HepG2 (cell line): ENCODE data around the gene SH3BP5. TPM values are rescaled to one million over a fixed set of nuclear protein-coding genes. Genes with fewer than 3 reads are reported as not detected.

Experiments used
- ATAC-seq: fragments of 200-7000 bp; cut with Tn5 transposase; 3 replicates; pipeline ENCODE4 v1.9.1; 2020; ENCODE audit warnings: mild to moderate bottlenecking, moderate library complexity
- BruUV-seq: library from RNA; stranded (reverse); fragments of 400-500 nt; replicated peaks from 2 replicates; lab custom pipeline; 2021; lab: Mats Ljungman, UMichigan
- CTCF ChIA-PET: fragments of 300-600 bp; formaldehyde crosslinking; extraction: SDS; loops from one replicate; lab custom pipeline; 2021; ENCODE audit warnings: low total read pairs, inconsistent platforms, low intra/inter-chr PET ratio; lab: Yijun Ruan, JAX
- POLR2A ChIA-PET: fragments of 350-600 bp; sonication (Branson Sonifier 250); formaldehyde crosslinking; loops from one replicate; lab custom pipeline; 2020; ENCODE audit warnings: antibody characterized with exemption, inconsistent platforms; lab: Yijun Ruan, JAX
- DNase-seq: peaks from one replicate; pipeline ENCODE4 v3.0.0-alpha.2; 2015; ENCODE audit warnings: low spot score
- FAIRE-seq: peaks from 3 replicates; lab custom pipeline; 2011; peaks lifted over from hg19 to GRCh38; lab: Jason Lieb, UNC
- H2AFZ ChIP-seq: one replicate; pipeline ENCODE4 v1.6.1; 2011; ENCODE audit warnings: low read length, inconsistent platforms
- H3K27ac ChIP-seq: fragments of 300-600 bp; 3 replicates; pipeline ENCODE4 v1.8.0; 2011; ENCODE audit warnings: mixed run types, mild to moderate bottlenecking, mixed read lengths, low read length, inconsistent platforms; ENCODE audit not compliant: insufficient read depth; ENCODE audit errors: extremely low read length
- H3K27me3 ChIP-seq, 2 experiments: fragments of 200-600 bp in 1 of 2; 2 replicates in 1 of 2; 3 replicates in 1 of 2; pipeline versions ENCODE4 v1.6.0 to v1.8.0; 2011; ENCODE audit warnings: low read length in 2 of 2, mild to moderate bottlenecking in 2 of 2, moderate library complexity in 2 of 2, inconsistent platforms in 1 of 2; ENCODE audit not compliant: insufficient read depth in 2 of 2, control insufficient read depth in 1 of 2
- H3K36me3 ChIP-seq, 2 experiments: fragments of 200-600 bp in 1 of 2; replicated peaks in 1 of 2; 2 replicates in 1 of 2; 3 replicates in 1 of 2; pipeline versions ENCODE4 v1.5.1 to v1.8.0; 2011; ENCODE audit warnings: low read length in 2 of 2, inconsistent platforms in 1 of 2; ENCODE audit not compliant: insufficient read depth in 2 of 2, control insufficient read depth in 1 of 2
- H3K4me1 ChIP-seq: 2 replicates; pipeline ENCODE4 v1.5.1; 2012; ENCODE audit warnings: low read length, inconsistent platforms; ENCODE audit not compliant: insufficient read depth
- H3K4me2 ChIP-seq: 2 replicates; pipeline ENCODE4 v1.6.0; 2011; ENCODE audit warnings: low read depth, low read length, inconsistent platforms
- H3K4me3 ChIP-seq, 3 experiments: fragments of 200-600 bp in 1 of 3; sonication (generic), shearing (Covaris generic) in 1 of 3; replicated peaks in 1 of 3; 2 replicates each; pipeline ENCODE4 v1.5.1; 2011 to 2016; ENCODE audit warnings: low read length in 3 of 3, inconsistent platforms in 2 of 3, low read depth in 2 of 3, mild to moderate bottlenecking in 2 of 3, control low read depth in 1 of 3, mixed read lengths in 1 of 3; ENCODE audit not compliant: insufficient read depth in 1 of 3
- H3K79me2 ChIP-seq: one replicate; pipeline ENCODE4 v1.6.1; 2011; ENCODE audit warnings: low read length, inconsistent platforms; ENCODE audit not compliant: insufficient read depth
- H3K9ac ChIP-seq: 2 replicates; pipeline ENCODE4 v1.6.0; 2011; ENCODE audit warnings: mild to moderate bottlenecking, low read depth, low read length, inconsistent platforms; ENCODE audit not compliant: insufficient read depth
- H3K9me3 ChIP-seq: 2 replicates; pipeline ENCODE4 v1.5.1; 2012; ENCODE audit warnings: mild to moderate bottlenecking, low read length
- H4K20me1 ChIP-seq: 2 replicates; pipeline ENCODE4 v1.6.0; 2011; ENCODE audit warnings: inconsistent platforms, mild to moderate bottlenecking, low read length, moderate library complexity; ENCODE audit not compliant: insufficient read depth
- CAMTA2 ChIP-seq: sonication (generic); formaldehyde crosslinking; IDR thresholded peaks from 2 replicates; pipeline ENCODE4 v1.4.0; 2020; ENCODE audit warnings: mild to moderate bottlenecking, missing genetic modification reagents, borderline replicate concordance
- CBX5 ChIP-seq: sonication (generic); formaldehyde crosslinking; IDR thresholded peaks from 2 replicates; pipeline ENCODE4 v1.4.0; 2020; ENCODE audit warnings: missing genetic modification reagents, borderline replicate concordance
- FOXK2 ChIP-seq: fragments of 450-650 bp; IDR thresholded peaks from 2 replicates; pipeline ENCODE4 v1.6.1; 2016
- HOXA9 ChIP-seq: sonication (generic); formaldehyde crosslinking; IDR thresholded peaks from 2 replicates; pipeline ENCODE4 v1.8.1; 2022; ENCODE audit warnings: missing genetic modification reagents, mild to moderate bottlenecking, moderate library complexity, borderline replicate concordance
- MAFK ChIP-seq, 2 experiments: IDR thresholded peaks in 1 of 2; conservative IDR thresholded peaks in 1 of 2; 2 replicates each; pipeline ENCODE4 v1.6.1; 2011; ENCODE audit warnings: improper control_type of control experiment in 2 of 2, low read length in 2 of 2
- MLLT10 ChIP-seq: sonication (generic); formaldehyde crosslinking; IDR thresholded peaks from 2 replicates; pipeline ENCODE4 v1.4.0; 2020; ENCODE audit warnings: missing genetic modification reagents
- ONECUT2 ChIP-seq: sonication (generic); formaldehyde crosslinking; IDR thresholded peaks from 2 replicates; pipeline ENCODE4 v1.4.0; 2020; ENCODE audit warnings: missing genetic modification reagents
- PCBP2 ChIP-seq: fragments of 200-400 bp; formaldehyde crosslinking; optimal IDR thresholded peaks from 2 replicates; pipeline ENCODE3; 2018; ENCODE audit warnings: low read length, low read depth; ENCODE audit not compliant: poor library complexity, severe bottlenecking
- ZBTB42 ChIP-seq: sonication (generic); formaldehyde crosslinking; IDR thresholded peaks from 2 replicates; pipeline ENCODE4 v1.5.0; 2020; ENCODE audit warnings: mild to moderate bottlenecking, missing genetic modification reagents
- ZNF138 ChIP-seq: sonication (generic); formaldehyde crosslinking; IDR thresholded peaks from 2 replicates; pipeline ENCODE4 v1.5.0; 2020; ENCODE audit warnings: mild to moderate bottlenecking, low read depth, missing genetic modification reagents
- ZNF547 ChIP-seq: sonication (generic); formaldehyde crosslinking; IDR thresholded peaks from 2 replicates; pipeline ENCODE4 v1.5.1; 2020; ENCODE audit warnings: mild to moderate bottlenecking, missing genetic modification reagents
- ZNF615 ChIP-seq: sonication (generic); formaldehyde crosslinking; IDR thresholded peaks from 2 replicates; pipeline ENCODE4 v1.5.0; 2020; ENCODE audit warnings: mild to moderate bottlenecking, missing genetic modification reagents, borderline replicate concordance
- ZNF790 ChIP-seq: sonication (generic); formaldehyde crosslinking; IDR thresholded peaks from 2 replicates; pipeline ENCODE4 v1.8.0; 2022; ENCODE audit warnings: missing genetic modification reagents, mild to moderate bottlenecking, borderline replicate concordance
- WGBS: methylation state at CpG from one replicate; pipeline ENCODE4 v1.1.6; 2017; ENCODE audit warnings: low lambda C conversion rate; 5-methylcytosine and 5-hydroxymethylcytosine counted together
- in situ Hi-C: cut with HindIII; loops from 2 replicates; pipeline ENCODE4 v1.10.0; 2017; ENCODE audit warnings: low pct_unique_long_range_greater_than_20kb; ENCODE audit not compliant: extremely low pct_ligation_motif_present
- intact Hi-C: fragments of 100-400 bp; cut with micrococcal nuclease; formaldehyde crosslinking; loops from one replicate; pipeline ENCODE4 v1.10.0; 2022; ENCODE audit not compliant: unreplicated experiment
- polyA plus RNA-seq, 8 experiments: library from polyadenylated mRNA; depleted of rRNA in 3 of 8; stranded (reverse) in 7 of 8; unstranded in 1 of 8; fragments of >200 nt; fragmentation: Illumina TruSeq in 4 of 8; extraction: Trizol in 4 of 8; gene quantifications; 2 replicates each; pipeline versions ENCODE4 v1.2.1 to v1.2.3, GENCODE V29; 2011 to 2016; ENCODE audit warnings: low read depth in 4 of 8, missing spikeins in 1 of 8, mixed read lengths in 1 of 8; ENCODE audit not compliant: insufficient read depth in 1 of 8
- total RNA-seq, 5 experiments: library from RNA; depleted of rRNA; stranded (reverse); fragments of >200 nt; fragmentation: Illumina TruSeq; extraction: Trizol; gene quantifications; 2 replicates each; pipeline ENCODE4 v1.2.3, GENCODE V29; 2016; ENCODE audit warnings: low read depth in 1 of 5
- TF ChIP-seq, protein P1 (sequence below): sonication (generic); formaldehyde crosslinking; conservative IDR thresholded peaks from 2 replicates; pipeline ENCODE4 v1.4.0; 2020; ENCODE audit warnings: missing genetic modification reagents
- TF ChIP-seq, protein P2 (sequence below): sonication (generic); formaldehyde crosslinking; IDR thresholded peaks from 2 replicates; pipeline ENCODE4 v1.5.0; 2020; ENCODE audit warnings: missing genetic modification reagents, mild to moderate bottlenecking, borderline replicate concordance
- TF ChIP-seq, protein P3 (sequence below): IDR thresholded peaks from 2 replicates; pipeline ENCODE4 v1.6.1; 2012; ENCODE audit warnings: low read length, improper control_type of control experiment
- TF ChIP-seq, protein P4 (sequence below): sonication (generic); formaldehyde crosslinking; IDR thresholded peaks from 2 replicates; pipeline ENCODE4 v1.5.0; 2020; ENCODE audit warnings: mild to moderate bottlenecking, missing genetic modification reagents, borderline replicate concordance

The SH3BP5 gene
- total and polyA plus RNA-seq, 2 of the 13 experiments (the other 11 are each of a cell fraction or from before 2014, with no cell fraction given) = 0.09 to 0.16 TPM

DNA sequence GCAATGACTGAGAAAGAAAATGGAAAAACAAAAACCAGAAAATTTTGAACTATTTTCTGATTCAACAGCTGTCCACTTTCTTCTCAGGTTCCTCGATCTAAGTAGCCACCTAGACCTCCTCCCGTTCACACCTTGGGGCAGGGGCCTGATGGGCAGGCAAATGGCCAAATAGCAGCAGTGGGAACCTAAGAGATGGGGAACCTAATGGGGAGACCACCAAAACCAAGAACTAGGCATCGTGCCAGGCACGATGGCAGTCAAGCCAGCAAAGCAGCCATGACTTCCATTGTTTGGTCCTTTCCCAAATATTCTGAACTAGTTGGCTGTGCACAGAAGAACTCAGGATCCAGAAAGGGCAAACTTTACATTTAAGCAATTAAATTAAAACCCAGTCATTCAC, 69.3 kb downstream of the SH3BP5 start:
- in situ Hi-C loops = no loop called here
- no TSS peak for BruUV-seq
- H3K36me3 ChIP-seq = no peaks in the 10 kb centered on the region
- WGBS = 97% methylated on average over 4 of the region's 4 CpGs
- no peaks in the 10 kb centered on the region for H3K4me1 ChIP-seq
- no peak overlapping the region for H3K4me2 ChIP-seq
- H3K4me3 ChIP-seq = no peak overlapping the region
- intact Hi-C loops = no loop called here
- ChIA-PET CTCF (no interaction called here), POLR2A (no interaction called here)
- no peak for ATAC-seq
- TF ChIP-seq, protein P1, sequence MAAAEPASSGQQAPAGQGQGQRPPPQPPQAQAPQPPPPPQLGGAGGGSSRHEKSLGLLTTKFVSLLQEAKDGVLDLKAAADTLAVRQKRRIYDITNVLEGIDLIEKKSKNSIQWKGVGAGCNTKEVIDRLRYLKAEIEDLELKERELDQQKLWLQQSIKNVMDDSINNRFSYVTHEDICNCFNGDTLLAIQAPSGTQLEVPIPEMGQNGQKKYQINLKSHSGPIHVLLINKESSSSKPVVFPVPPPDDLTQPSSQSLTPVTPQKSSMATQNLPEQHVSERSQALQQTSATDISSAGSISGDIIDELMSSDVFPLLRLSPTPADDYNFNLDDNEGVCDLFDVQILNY = no peak
- TF ChIP-seq PCBP2 = no peak
- no peak for TF ChIP-seq ONECUT2 (CRISPR knock-in tag)
- TF ChIP-seq ZBTB42 (CRISPR knock-in tag) = no peak
- TF ChIP-seq ZNF547 (CRISPR knock-in tag) = no peak
- no peak for TF ChIP-seq HOXA9 (CRISPR knock-in tag)
- no peak for TF ChIP-seq CAMTA2 (CRISPR knock-in tag)
- no peak for TF ChIP-seq ZNF790 (CRISPR knock-in tag)
- TF ChIP-seq MLLT10 = no peak
- TF ChIP-seq, protein P2, sequence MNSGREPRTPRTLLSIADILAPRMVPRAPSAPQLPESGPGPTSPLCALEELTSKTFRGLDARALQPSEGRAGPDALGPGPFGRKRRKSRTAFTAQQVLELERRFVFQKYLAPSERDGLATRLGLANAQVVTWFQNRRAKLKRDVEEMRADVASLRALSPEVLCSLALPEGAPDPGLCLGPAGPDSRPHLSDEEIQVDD = no peak
- no peak for TF ChIP-seq MAFK (conservative IDR thresholded peaks at IDR 0.05 in 1 of 2, IDR thresholded peaks at IDR 0.05 in 1 of 2; ENCODE audit: low read length in 2 of 2)
- TF ChIP-seq, protein P3, sequence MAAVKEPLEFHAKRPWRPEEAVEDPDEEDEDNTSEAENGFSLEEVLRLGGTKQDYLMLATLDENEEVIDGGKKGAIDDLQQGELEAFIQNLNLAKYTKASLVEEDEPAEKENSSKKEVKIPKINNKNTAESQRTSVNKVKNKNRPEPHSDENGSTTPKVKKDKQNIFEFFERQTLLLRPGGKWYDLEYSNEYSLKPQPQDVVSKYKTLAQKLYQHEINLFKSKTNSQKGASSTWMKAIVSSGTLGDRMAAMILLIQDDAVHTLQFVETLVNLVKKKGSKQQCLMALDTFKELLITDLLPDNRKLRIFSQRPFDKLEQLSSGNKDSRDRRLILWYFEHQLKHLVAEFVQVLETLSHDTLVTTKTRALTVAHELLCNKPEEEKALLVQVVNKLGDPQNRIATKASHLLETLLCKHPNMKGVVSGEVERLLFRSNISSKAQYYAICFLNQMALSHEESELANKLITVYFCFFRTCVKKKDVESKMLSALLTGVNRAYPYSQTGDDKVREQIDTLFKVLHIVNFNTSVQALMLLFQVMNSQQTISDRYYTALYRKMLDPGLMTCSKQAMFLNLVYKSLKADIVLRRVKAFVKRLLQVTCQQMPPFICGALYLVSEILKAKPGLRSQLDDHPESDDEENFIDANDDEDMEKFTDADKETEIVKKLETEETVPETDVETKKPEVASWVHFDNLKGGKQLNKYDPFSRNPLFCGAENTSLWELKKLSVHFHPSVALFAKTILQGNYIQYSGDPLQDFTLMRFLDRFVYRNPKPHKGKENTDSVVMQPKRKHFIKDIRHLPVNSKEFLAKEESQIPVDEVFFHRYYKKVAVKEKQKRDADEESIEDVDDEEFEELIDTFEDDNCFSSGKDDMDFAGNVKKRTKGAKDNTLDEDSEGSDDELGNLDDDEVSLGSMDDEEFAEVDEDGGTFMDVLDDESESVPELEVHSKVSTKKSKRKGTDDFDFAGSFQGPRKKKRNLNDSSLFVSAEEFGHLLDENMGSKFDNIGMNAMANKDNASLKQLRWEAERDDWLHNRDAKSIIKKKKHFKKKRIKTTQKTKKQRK = no peak
- TF ChIP-seq FOXK2 = no peak
- TF ChIP-seq CBX5 (CRISPR knock-in tag) = no peak
- TF ChIP-seq, protein P4, sequence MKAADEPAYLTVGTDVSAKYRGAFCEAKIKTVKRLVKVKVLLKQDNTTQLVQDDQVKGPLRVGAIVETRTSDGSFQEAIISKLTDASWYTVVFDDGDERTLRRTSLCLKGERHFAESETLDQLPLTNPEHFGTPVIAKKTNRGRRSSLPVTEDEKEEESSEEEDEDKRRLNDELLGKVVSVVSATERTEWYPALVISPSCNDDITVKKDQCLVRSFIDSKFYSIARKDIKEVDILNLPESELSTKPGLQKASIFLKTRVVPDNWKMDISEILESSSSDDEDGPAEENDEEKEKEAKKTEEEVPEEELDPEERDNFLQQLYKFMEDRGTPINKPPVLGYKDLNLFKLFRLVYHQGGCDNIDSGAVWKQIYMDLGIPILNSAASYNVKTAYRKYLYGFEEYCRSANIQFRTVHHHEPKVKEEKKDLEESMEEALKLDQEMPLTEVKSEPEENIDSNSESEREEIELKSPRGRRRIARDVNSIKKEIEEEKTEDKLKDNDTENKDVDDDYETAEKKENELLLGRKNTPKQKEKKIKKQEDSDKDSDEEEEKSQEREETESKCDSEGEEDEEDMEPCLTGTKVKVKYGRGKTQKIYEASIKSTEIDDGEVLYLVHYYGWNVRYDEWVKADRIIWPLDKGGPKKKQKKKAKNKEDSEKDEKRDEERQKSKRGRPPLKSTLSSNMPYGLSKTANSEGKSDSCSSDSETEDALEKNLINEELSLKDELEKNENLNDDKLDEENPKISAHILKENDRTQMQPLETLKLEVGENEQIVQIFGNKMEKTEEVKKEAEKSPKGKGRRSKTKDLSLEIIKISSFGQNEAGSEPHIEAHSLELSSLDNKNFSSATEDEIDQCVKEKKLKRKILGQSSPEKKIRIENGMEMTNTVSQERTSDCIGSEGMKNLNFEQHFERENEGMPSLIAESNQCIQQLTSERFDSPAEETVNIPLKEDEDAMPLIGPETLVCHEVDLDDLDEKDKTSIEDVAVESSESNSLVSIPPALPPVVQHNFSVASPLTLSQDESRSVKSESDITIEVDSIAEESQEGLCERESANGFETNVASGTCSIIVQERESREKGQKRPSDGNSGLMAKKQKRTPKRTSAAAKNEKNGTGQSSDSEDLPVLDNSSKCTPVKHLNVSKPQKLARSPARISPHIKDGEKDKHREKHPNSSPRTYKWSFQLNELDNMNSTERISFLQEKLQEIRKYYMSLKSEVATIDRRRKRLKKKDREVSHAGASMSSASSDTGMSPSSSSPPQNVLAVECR (CRISPR knock-in tag) = no peak
- TF ChIP-seq ZNF138 = no peak
- no peak for TF ChIP-seq ZNF615 (CRISPR knock-in tag)
- no peaks in the 10 kb centered on the region for H3K27me3 ChIP-seq
- H4K20me1 ChIP-seq = no peaks in the 10 kb centered on the region
- H3K27ac ChIP-seq = no peak overlapping the region
- no peaks in the 10 kb centered on the region for H3K9me3 ChIP-seq
- no peak for FAIRE-seq
- no peak for DNase-seq
- H2AFZ ChIP-seq = no peak overlapping the region
- no peak overlapping the region for H3K9ac ChIP-seq
- H3K79me2 ChIP-seq = no peaks in the 10 kb centered on the region
